A549 (cell line): Measurements from ENCODE around the gene PROCR. TPM values are rescaled to one million over a fixed set of nuclear protein-coding genes. Genes with fewer than 3 reads are reported as not detected.

Experiments used
- ATAC-seq, 2 experiments: fragments of 200-7000 bp in 1 of 2; fragments of >200 bp in 1 of 2; cut with Nextera tagmentation in 1 of 2; cut with Tn5 transposase in 1 of 2; 3 replicates each; pipeline versions ENCODE4 v1.8.0 to v1.9.1; 2018 to 2020; ENCODE audit warnings: mild to moderate bottlenecking in 1 of 2, moderate library complexity in 1 of 2
- CTCF ChIA-PET: fragments of 300-600 bp; sonication (Branson Sonifier 250); formaldehyde crosslinking; extraction: SDS; loops from one replicate; lab custom pipeline; 2021; ENCODE audit warnings: antibody characterized with exemption, inconsistent platforms; lab: Yijun Ruan, JAX
- POLR2A ChIA-PET: fragments of 350-600 bp; formaldehyde crosslinking; extraction: SDS; loops from one replicate; lab custom pipeline; 2021; ENCODE audit warnings: antibody characterized with exemption, inconsistent platforms; lab: Yijun Ruan, JAX
- DNase-seq, 2 experiments: peaks; one replicate each; pipeline versions ENCODE4 v3.0.0 to v3.0.0-alpha.2; 2011 to 2016; ENCODE audit warnings: low read depth in 1 of 2, low spot score in 1 of 2
- FAIRE-seq: peaks from 2 replicates; lab custom pipeline; 2011; peaks lifted over from hg19 to GRCh38; lab: Jason Lieb, UNC
- H3K27ac ChIP-seq, 2 experiments: fragments of >200 bp; sonication (Bioruptor Twin); formaldehyde crosslinking; 3 replicates each; pipeline ENCODE4 v1.5.1; 2016 to 2017
- H3K4me1 ChIP-seq: fragments of >200 bp; sonication (Bioruptor Twin); formaldehyde crosslinking; 3 replicates; pipeline ENCODE4 v1.6.1; 2016
- H3K4me2 ChIP-seq: fragments of >200 bp; sonication (Bioruptor Twin); formaldehyde crosslinking; 3 replicates; pipeline ENCODE4 v1.6.1; 2016
- H3K4me3 ChIP-seq: fragments of >200 bp; sonication (Bioruptor Twin); formaldehyde crosslinking; 3 replicates; pipeline ENCODE4 v1.5.1; 2016
- H3K9me3 ChIP-seq: fragments of >200 bp; sonication (Bioruptor Twin); formaldehyde crosslinking; 3 replicates; pipeline ENCODE4 v1.6.1; 2016
- BHLHE40 ChIP-seq: IDR thresholded peaks from 2 replicates; pipeline ENCODE4 v1.6.1; 2012; ENCODE audit warnings: low read depth, low read length, inconsistent platforms
- CBX8 ChIP-seq: fragments of 200-600 bp; sonication (generic); IDR thresholded peaks from 2 replicates; pipeline ENCODE4 v1.6.1; 2016
- CEBPB ChIP-seq, 2 experiments: fragments of >200 bp in 1 of 2; sonication (Bioruptor Twin) in 1 of 2; formaldehyde crosslinking in 1 of 2; IDR thresholded peaks; 2 replicates each; pipeline ENCODE4 v1.6.1; 2012 to 2016
- CHD2 ChIP-seq: fragments of 150-350 bp; IDR thresholded peaks from 2 replicates; pipeline ENCODE4 v1.6.1; 2014; ENCODE audit warnings: low read length; ENCODE audit not compliant: partially characterized antibody
- CTCF ChIP-seq: fragments of >200 bp; sonication (Bioruptor Twin); formaldehyde crosslinking; IDR thresholded peaks from 3 replicates; pipeline ENCODE4 v1.5.1; 2016
- EHF ChIP-seq: fragments of 250-450 bp; sonication (Bioruptor Pico); IDR thresholded peaks from 2 replicates; pipeline ENCODE4 v1.5.0; 2020; ENCODE audit warnings: mild to moderate bottlenecking
- EHMT2 ChIP-seq: fragments of 200-600 bp; sonication (generic); IDR thresholded peaks from 2 replicates; pipeline ENCODE4 v1.6.1; 2016; ENCODE audit warnings: antibody characterized with exemption, low read depth, mild to moderate bottlenecking, moderate library complexity
- EP300 ChIP-seq, 2 experiments: fragments of >200 bp; sonication (Bioruptor Twin); formaldehyde crosslinking; IDR thresholded peaks; 2 replicates in 1 of 2; 3 replicates in 1 of 2; pipeline ENCODE4 v1.6.1; 2016 to 2017
- ESRRA ChIP-seq: fragments of 150-350 bp; IDR thresholded peaks from 2 replicates; pipeline ENCODE4 v1.6.1; 2014; ENCODE audit warnings: mild to moderate bottlenecking, low read length, borderline replicate concordance
- FOSB ChIP-seq: fragments of 250-450 bp; sonication (Bioruptor Pico); IDR thresholded peaks from 2 replicates; pipeline ENCODE4 v1.5.0; 2020; ENCODE audit warnings: mild to moderate bottlenecking, moderate library complexity
- FOSL2 ChIP-seq, 2 experiments: fragments of 450-650 bp in 1 of 2; fragments of >200 bp in 1 of 2; sonication (Bioruptor Twin) in 1 of 2; formaldehyde crosslinking; IDR thresholded peaks; 2 replicates each; pipeline versions ENCODE4 v1.5.0 to v1.6.1; 2016 to 2020; ENCODE audit warnings: mild to moderate bottlenecking in 1 of 2, moderate library complexity in 1 of 2
- GATA3 ChIP-seq: IDR thresholded peaks from 2 replicates; pipeline ENCODE4 v1.6.1; 2012; ENCODE audit warnings: borderline replicate concordance
- HOXB13 ChIP-seq: fragments of 250-450 bp; sonication (Bioruptor Pico); IDR thresholded peaks from 2 replicates; pipeline ENCODE4 v1.5.0; 2020; ENCODE audit warnings: low read depth, mild to moderate bottlenecking, moderate library complexity
- JUN ChIP-seq, 2 experiments: fragments of >200 bp; sonication (Bioruptor Twin); formaldehyde crosslinking; IDR thresholded peaks; 2 replicates in 1 of 2; 3 replicates in 1 of 2; pipeline ENCODE4 v1.6.1; 2016 to 2017
- MAX ChIP-seq: IDR thresholded peaks from 2 replicates; pipeline ENCODE4 v1.6.1; 2012
- NFE2L2 ChIP-seq: fragments of 150-350 bp; conservative IDR thresholded peaks from 2 replicates; pipeline ENCODE4 v1.6.1; 2014; ENCODE audit warnings: low read length
- PBX3 ChIP-seq: IDR thresholded peaks from 2 replicates; pipeline ENCODE4 v1.6.1; 2012
- POLR2A ChIP-seq: IDR thresholded peaks from 2 replicates; pipeline ENCODE4 v1.6.1; 2012; ENCODE audit warnings: mild to moderate bottlenecking, low read length
- POLR2AphosphoS2 ChIP-seq: conservative IDR thresholded peaks from 2 replicates; pipeline ENCODE4 v1.6.1; 2012; ENCODE audit warnings: low read length, improper control_type of control experiment, inconsistent platforms
- RAD21 ChIP-seq, 2 experiments: fragments of >200 bp in 1 of 2; sonication (Bioruptor Twin) in 1 of 2; formaldehyde crosslinking in 1 of 2; IDR thresholded peaks in 1 of 2; conservative IDR thresholded peaks in 1 of 2; 2 replicates in 1 of 2; 3 replicates in 1 of 2; pipeline ENCODE4 v1.6.1; 2012 to 2018; ENCODE audit warnings: inconsistent platforms in 1 of 2
- RARB ChIP-seq: fragments of 250-450 bp; sonication (Bioruptor Pico); IDR thresholded peaks from 2 replicates; pipeline ENCODE4 v1.8.0; 2021; ENCODE audit warnings: mild to moderate bottlenecking, moderate library complexity
- RNF2 ChIP-seq: fragments of 200-600 bp; sonication (generic); IDR thresholded peaks from 2 replicates; pipeline ENCODE4 v1.6.1; 2016; ENCODE audit warnings: low read depth, mild to moderate bottlenecking, antibody characterized with exemption, moderate library complexity, borderline replicate concordance
- SMC3 ChIP-seq: fragments of >200 bp; sonication (Bioruptor Twin); formaldehyde crosslinking; IDR thresholded peaks from 3 replicates; pipeline ENCODE4 v1.6.1; 2018; ENCODE audit warnings: inconsistent platforms
- SREBF2 ChIP-seq: fragments of 450-650 bp; IDR thresholded peaks from 2 replicates; pipeline ENCODE4 v1.6.1; 2014; ENCODE audit warnings: mild to moderate bottlenecking, moderate library complexity
- TFCP2L1 ChIP-seq: fragments of 250-450 bp; sonication (Bioruptor Pico); IDR thresholded peaks from 2 replicates; pipeline ENCODE4 v1.5.0; 2021; ENCODE audit warnings: mild to moderate bottlenecking
- TP53 ChIP-seq: fragments of 250-450 bp; sonication (Bioruptor Pico); IDR thresholded peaks from 2 replicates; pipeline ENCODE4 v1.5.0; 2021; ENCODE audit warnings: mild to moderate bottlenecking, moderate library complexity
- ZC3H11A ChIP-seq: fragments of 450-650 bp; IDR thresholded peaks from 2 replicates; pipeline ENCODE4 v1.6.1; 2014; ENCODE audit warnings: antibody characterized with exemption, mild to moderate bottlenecking
- WGBS: methylation state at CpG from one replicate; pipeline ENCODE4 v1.1.6; 2017; ENCODE audit errors: missing lambda C conversion rate; 5-methylcytosine and 5-hydroxymethylcytosine counted together
- polyA plus RNA-seq, 4 experiments: library from polyadenylated mRNA; depleted of rRNA in 3 of 4; stranded (reverse); fragments of >200 nt; fragmentation: RNase III in 1 of 4; extraction: RNeasy Plus Mini Kit Qiagen cat#74134 plus additional on column Dnase treatment in 1 of 4; gene quantifications; 2 replicates in 3 of 4; 3 replicates in 1 of 4; pipeline ENCODE4 v1.2.3, GENCODE V29; 2011 to 2017
- TF ChIP-seq, protein P1 (sequence below): fragments of 450-650 bp; IDR thresholded peaks from 2 replicates; pipeline ENCODE4 v1.6.1; 2014; ENCODE audit warnings: antibody characterized with exemption

PROCR gene
- polyA plus RNA-seq, 2 of the 4 experiments (the other 2 are of a cell fraction) = 123 to 134 TPM

DNA sequence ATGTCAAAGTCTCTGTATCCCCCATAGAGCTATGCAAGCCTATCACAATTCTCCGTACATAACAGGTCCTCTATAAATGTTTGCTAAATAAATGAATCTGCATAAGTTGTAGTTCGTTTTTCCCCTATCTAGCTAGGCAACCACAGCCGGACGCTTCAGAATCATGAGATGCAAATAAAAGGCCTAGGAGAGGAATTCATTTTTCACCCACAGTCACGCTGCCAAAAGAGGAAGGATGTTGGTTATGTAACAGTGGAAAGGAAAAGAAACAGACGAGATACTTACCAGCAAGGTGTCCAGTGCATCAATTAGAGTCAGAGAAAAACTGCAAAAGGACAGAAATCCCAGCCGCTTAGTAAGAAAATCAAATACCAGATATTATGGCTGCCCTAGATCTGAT is 27.2 kb upstream of the PROCR start:
- DNase-seq = no peak
- CTCF ChIA-PET = interaction anchor here (0.6 to 10.8 kb wide), 43 partner anchors 8 to 312 kb away, joined by 3 to 333 read pairs (median 4); partner anchors contain the start of gene MMP24OS
- 70% methylated on average over 7 of the region's 7 CpGs for WGBS
- H3K4me2 ChIP-seq = no peak overlapping the region
- no peaks in the 10 kb centered on the region for H3K9me3 ChIP-seq
- POLR2A ChIA-PET = interaction anchor here (0.6 to 1.1 kb wide), 6 partner anchors 63 to 213 kb away, joined by 3 to 12 read pairs (median 4); partner anchors contain the start of gene MMP24OS
- peaks cover 25% of the 10 kb centered on the region for H3K4me1 ChIP-seq
- no peak overlapping the region for H3K4me3 ChIP-seq
- TF ChIP-seq EP300 (IDR thresholded peaks at IDR 0.05) = no peak
- TF ChIP-seq FOSB (CRISPR knock-in tag) = no peak
- no peak for FAIRE-seq
- no peak for ATAC-seq
- peak overlapping the region; percentile 20 to 56; a peak in 2 of 6 replicates for H3K27ac ChIP-seq

GRCh38 chr20:35145141-35145564 is 26.7 kb upstream of the PROCR start:
- TF ChIP-seq PBX3 = no peak
- no peak for TF ChIP-seq FOSL2 (IDR thresholded peaks at IDR 0.05)
- TF ChIP-seq FOSL2 (CRISPR knock-in tag; IDR thresholded peaks at IDR 0.05) = no peak
- peak; percentile 95 to 97 for TF ChIP-seq RAD21 (conservative IDR thresholded peaks at IDR 0.05 in 1 of 2, IDR thresholded peaks at IDR 0.05 in 1 of 2)
- TF ChIP-seq SREBF2 = no peak
- peak; percentile 93 for TF ChIP-seq CTCF
- TF ChIP-seq SMC3 = peak; percentile 92
- TF ChIP-seq TP53 (CRISPR knock-in tag) = no peak
- TF ChIP-seq GATA3 = no peak
- no peak for TF ChIP-seq EHMT2
- Histone ChIP-seq H3K4me3 (no peak overlapping the region), H3K4me1 (peaks cover 25% of the 10 kb centered on the region), H3K4me2 (peak overlapping the region; percentile 98), H3K27ac (peak overlapping the region; percentile 56 to 89; a peak in 5 of 6 replicates), H3K9me3 (no peaks in the 10 kb centered on the region)
- DNase-seq = peak; percentile 70 to 77
- no peak for FAIRE-seq
- 35% methylated on average over 2 of the region's 2 CpGs for WGBS
- peak; percentile 36 to 37; a peak in 4 of 6 replicates for ATAC-seq
- POLR2A ChIA-PET = interaction anchor here (0.6 to 1.1 kb wide), 6 partner anchors 63 to 213 kb away, joined by 3 to 12 read pairs (median 4); partner anchors contain the start of gene MMP24OS
- CTCF ChIA-PET = interaction anchor here (0.6 to 10.8 kb wide), 43 partner anchors 9 to 312 kb away, joined by 3 to 333 read pairs (median 4); partner anchors contain the start of gene MMP24OS

GRCh38 chr20:35146299-35146919 is 25.5 kb upstream of the PROCR start:
- POLR2A ChIA-PET = interaction anchor here (0.9 to 2.2 kb wide), 7 partner anchors 14 to 131 kb away, joined by 3 to 9 read pairs (median 4); partner anchors contain the start of gene MMP24OS
- TF ChIP-seq MAX = no peak
- no peak for TF ChIP-seq ZC3H11A
- no peak for TF ChIP-seq EHF (CRISPR knock-in tag)
- TF ChIP-seq CHD2 = no peak
- no peak for TF ChIP-seq CEBPB (IDR thresholded peaks at IDR 0.05)
- no peak for TF ChIP-seq JUN (IDR thresholded peaks at IDR 0.05)
- TF ChIP-seq ESRRA = no peak
- no peak for TF ChIP-seq POLR2AphosphoS2
- TF ChIP-seq CBX8 = no peak
- no peak for TF ChIP-seq RARB
- no peak for TF ChIP-seq NFE2L2
- no peak for TF ChIP-seq HOXB13 (CRISPR knock-in tag)
- TF ChIP-seq RNF2 = no peak
- TF ChIP-seq TFCP2L1 (CRISPR knock-in tag) = no peak
- no peak for TF ChIP-seq POLR2A
- TF ChIP-seq, protein P1, sequence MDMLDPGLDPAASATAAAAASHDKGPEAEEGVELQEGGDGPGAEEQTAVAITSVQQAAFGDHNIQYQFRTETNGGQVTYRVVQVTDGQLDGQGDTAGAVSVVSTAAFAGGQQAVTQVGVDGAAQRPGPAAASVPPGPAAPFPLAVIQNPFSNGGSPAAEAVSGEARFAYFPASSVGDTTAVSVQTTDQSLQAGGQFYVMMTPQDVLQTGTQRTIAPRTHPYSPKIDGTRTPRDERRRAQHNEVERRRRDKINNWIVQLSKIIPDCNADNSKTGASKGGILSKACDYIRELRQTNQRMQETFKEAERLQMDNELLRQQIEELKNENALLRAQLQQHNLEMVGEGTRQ = no peak
- no peak for TF ChIP-seq BHLHE40
- TF ChIP-seq FOSB (CRISPR knock-in tag) = no peak
- TF ChIP-seq TP53 (CRISPR knock-in tag) = no peak
- no peak for TF ChIP-seq FOSL2 (IDR thresholded peaks at IDR 0.05)
- no peak for TF ChIP-seq FOSL2 (CRISPR knock-in tag; IDR thresholded peaks at IDR 0.05)
- TF ChIP-seq, all 56 proteins: peak for 0
- peak overlapping the region; percentile 89 for H3K27ac ChIP-seq
- peak; percentile 70 to 77 for ATAC-seq
- H3K4me1 ChIP-seq = peaks cover 17% of the 10 kb centered on the region
- H3K4me2 ChIP-seq = peak overlapping the region; percentile 98
- no peak for FAIRE-seq
- 8% methylated on average over 14 of the region's 23 CpGs for WGBS
- no peaks in the 10 kb centered on the region for H3K9me3 ChIP-seq
- peak in 1 of 2 experiments; percentile 78 for DNase-seq
- peak overlapping the region; percentile 78 for H3K4me3 ChIP-seq
- CTCF ChIA-PET = interaction anchor here (0.8 to 10.8 kb wide), 16 partner anchors 10 to 311 kb away, joined by 3 to 333 read pairs (median 5); partner anchors contain the start of gene MMP24OS
